ENCODE data around the gene VAT1. TPM values are rescaled to one million over a fixed set of nuclear protein-coding genes. Genes with fewer than 3 reads are reported as not detected.
A peak's percentile ranks its signal among the peaks of the same experiment; 100 is the strongest.

Gene VAT1
- total and polyA plus RNA-seq, 9 of the 15 experiments (the other 6 are each of a cell fraction or from before 2014, with no cell fraction given) = 29.4 to 153 (median 66.7) TPM

GRCh38 chr17:43006639-43007551, 15.3 kb downstream of the VAT1 start, which contains the start of gene IFI35 (continued):
- TF ChIP-seq EHMT2 (IDR thresholded peaks at IDR 0.05) (no peak), CBX5 (IDR thresholded peaks at IDR 0.05; ENCODE audit: borderline replicate concordance, low read depth) (no peak), ZNF398 (CRISPR knock-in tag; IDR thresholded peaks at IDR 0.05) (no peak), POLR2B (IDR thresholded peaks at IDR 0.05; ENCODE audit: low read depth, partially characterized antibody) (no peak), TGIF2 (CRISPR knock-in tag; IDR thresholded peaks at IDR 0.05) (no peak), JUND (IDR thresholded peaks at IDR 0.05; ENCODE audit: borderline replicate concordance, low read depth, low read length) (no peak), JUND (tag; IDR thresholded peaks at IDR 0.05; ENCODE audit: borderline replicate concordance, low read depth, low read length) (no peak; the same call in 2 of the 3 replicates), MCM7 (IDR thresholded peaks at IDR 0.05) (no peak), ZBTB8A (IDR thresholded peaks at IDR 0.05; ENCODE audit: partially characterized antibody) (no peak), FOXK2 (conservative IDR thresholded peaks at IDR 0.05 in 1 of 2, IDR thresholded peaks at IDR 0.05 in 1 of 2; ENCODE audit: low read depth in 2 of 2) (peak in 1 of 2 experiments; percentile 46; a peak in 1 of 4 replicates), TCF15 (CRISPR knock-in tag; IDR thresholded peaks at IDR 0.05) (no peak), STAG1 (CRISPR knock-in tag; IDR thresholded peaks at IDR 0.05; ENCODE audit: borderline replicate concordance) (peak; percentile 56; the same call in 1 of the 2 replicates), TAF15 (IDR thresholded peaks at IDR 0.05; ENCODE audit: low read depth, low read length) (no peak), TSHZ1 (CRISPR knock-in tag; IDR thresholded peaks at IDR 0.05) (no peak), TCF7 (IDR thresholded peaks at IDR 0.05; ENCODE audit: borderline replicate concordance) (peak; percentile 75; the same call in 1 of the 2 replicates), ATF3 (IDR thresholded peaks at IDR 0.05) (peak; percentile 88), ATF3 (CRISPR knock-in tag; conservative IDR thresholded peaks at IDR 0.05) (no peak), ZBTB49 (CRISPR knock-in tag; IDR thresholded peaks at IDR 0.05; ENCODE audit: borderline replicate concordance) (no peak)

Data from K562 (cell line).